Aorta (tissue), 5 donors: ENCODE data around the gene HBZ. TPM values are rescaled to one million over a fixed set of nuclear protein-coding genes. Genes with fewer than 3 reads are reported as not detected.

Experiments
- ATAC-seq: fragments of 200-7000 bp; cut with Tn5 transposase; one replicate; pipeline ENCODE4 v1.9.1; 2022; ENCODE audit warnings: moderate library complexity; ENCODE audit not compliant: low FRiP score
- DNase-seq, 2 donors: peaks; one replicate each; pipeline ENCODE4 v3.0.0-alpha.2; 2020
- H3K27ac ChIP-seq, 2 donors: one replicate each; pipeline ENCODE4 v1.5.1; 2013; ENCODE audit warnings: low read length in 2 of 2, mild to moderate bottlenecking in 2 of 2, moderate library complexity in 2 of 2, control low read depth in 1 of 2, inconsistent platforms in 1 of 2, low read depth in 1 of 2
- H3K27me3 ChIP-seq, 2 donors: one replicate each; pipeline ENCODE4 v1.6.1; 2013; ENCODE audit warnings: control low read depth in 1 of 2, low read length in 1 of 2, mild to moderate bottlenecking in 1 of 2, moderate library complexity in 1 of 2; ENCODE audit not compliant: insufficient read depth in 2 of 2, control insufficient read depth in 1 of 2
- H3K36me3 ChIP-seq, 2 donors: one replicate each; pipeline ENCODE4 v1.6.1; 2013; ENCODE audit warnings: control low read depth in 1 of 2, low read length in 1 of 2, mild to moderate bottlenecking in 1 of 2; ENCODE audit not compliant: insufficient read depth in 2 of 2, control insufficient read depth in 1 of 2
- H3K4me1 ChIP-seq, 2 donors: one replicate each; pipeline ENCODE4 v1.6.1; 2013; ENCODE audit warnings: low read length in 2 of 2, control low read depth in 1 of 2, mild to moderate bottlenecking in 1 of 2, moderate library complexity in 1 of 2; ENCODE audit not compliant: insufficient read depth in 2 of 2, control insufficient read depth in 1 of 2
- H3K4me3 ChIP-seq, 2 donors: one replicate each; pipeline ENCODE4 v1.5.1; 2013; ENCODE audit warnings: low read length in 2 of 2, control low read depth in 1 of 2, mild to moderate bottlenecking in 1 of 2
- H3K9me3 ChIP-seq: one replicate; pipeline ENCODE4 v1.6.1; 2013; ENCODE audit warnings: mild to moderate bottlenecking, low read length; ENCODE audit not compliant: control insufficient read depth
- WGBS, 2 donors: extraction: QIAGEN DNeasy Blood & Tissue Kit; methylation state at CpG; one replicate each; pipeline ENCODE4 v1.1.7; 2013; 5-methylcytosine and 5-hydroxymethylcytosine counted together
- intact Hi-C, 2 donors: fragments of 100-400 bp; cut with DNase I; formaldehyde crosslinking; loops; one replicate each; pipeline versions ENCODE4 v1.14.2 to v1.15.0; 2022
- long read RNA-seq, 2 donors: library from polyadenylated mRNA; unstranded; transcript quantifications; one replicate each; pipeline ENCODE4 v2.0.0, GENCODE V29; 2020 to 2021
- polyA plus RNA-seq, 2 donors: library from polyadenylated mRNA; stranded (reverse); fragments of 200-250 nt; gene quantifications; one replicate each; pipeline ENCODE4 v1.2.3, GENCODE V29; 2013
- total RNA-seq, 2 donors: library from RNA; stranded (reverse); fragmentation: NEBNext Ultra II Directional; extraction: Animal tissue kit (Norgen Biotek cat#: 25700); gene quantifications; one replicate each; pipeline ENCODE4 v1.2.1, GENCODE V29; 2021
- donor health status: healthy with polysubstance abuse.
- donor health status: Bipolar disorder and iron deficiency.
- donor health status: DM: no; HTN: no; CAD: no.
- donor health status: DM: no; HTN: no; CAD: no.
- donor health status: DM: yes; HTN: yes; CAD: no.

Gene HBZ
- total RNA-seq (not detected), polyA plus RNA-seq (not detected)
- long read RNA-seq, donor 1: 0 reads
- long read RNA-seq, donor 2: 0 reads

DNA sequence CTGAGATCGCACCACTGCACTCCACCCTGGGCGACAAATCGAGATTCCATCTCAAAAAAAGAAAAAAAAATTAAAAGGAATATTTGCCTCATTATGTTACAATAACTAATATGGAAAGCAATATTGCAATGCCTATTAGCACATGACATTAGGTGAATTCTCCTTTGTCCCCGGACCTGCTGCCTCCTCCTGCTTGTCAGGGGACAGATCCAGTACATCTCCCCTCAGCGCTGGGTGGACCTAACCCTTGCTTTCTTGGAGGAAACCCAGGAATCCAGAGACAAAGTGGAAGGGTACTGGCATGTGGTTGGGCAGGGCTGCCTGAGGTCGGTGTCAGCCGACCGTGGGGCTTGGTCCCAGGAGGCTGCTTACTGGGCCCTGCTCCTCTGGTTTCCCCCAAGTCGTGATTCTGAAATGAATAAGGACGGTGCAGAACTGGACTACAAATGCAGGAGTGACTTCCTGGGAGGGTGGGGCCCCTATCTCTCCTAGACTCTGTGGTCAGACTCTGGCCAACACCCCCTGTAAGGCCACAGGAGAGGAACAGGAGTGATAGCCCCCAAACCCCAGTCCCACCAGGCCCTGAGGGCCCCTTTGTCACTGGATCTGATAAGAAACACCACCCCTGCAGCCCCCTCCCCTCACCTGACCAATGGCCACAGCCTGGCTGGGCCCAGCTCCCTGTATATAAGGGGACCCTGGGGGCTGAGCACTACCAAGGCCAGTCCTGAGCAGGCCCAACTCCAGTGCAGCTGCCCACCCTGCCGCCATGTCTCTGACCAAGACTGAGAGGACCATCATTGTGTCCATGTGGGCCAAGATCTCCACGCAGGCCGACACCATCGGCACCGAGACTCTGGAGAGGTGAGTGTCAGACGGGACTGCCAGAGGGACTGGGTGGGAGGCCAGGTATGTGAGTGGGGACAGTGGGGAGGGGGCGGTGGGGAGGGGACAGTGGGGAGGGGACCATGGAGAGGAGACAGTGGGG, at the start of gene HBZ:
HBZ (plus strand) TSS at position 504 of the 988 bp plus-strand sequence; CDS start at position 770, 266 bp downstream.
- WGBS, 2 donors: 78 to 80% methylated on average over 17 of the region's 17 CpGs

DNA sequence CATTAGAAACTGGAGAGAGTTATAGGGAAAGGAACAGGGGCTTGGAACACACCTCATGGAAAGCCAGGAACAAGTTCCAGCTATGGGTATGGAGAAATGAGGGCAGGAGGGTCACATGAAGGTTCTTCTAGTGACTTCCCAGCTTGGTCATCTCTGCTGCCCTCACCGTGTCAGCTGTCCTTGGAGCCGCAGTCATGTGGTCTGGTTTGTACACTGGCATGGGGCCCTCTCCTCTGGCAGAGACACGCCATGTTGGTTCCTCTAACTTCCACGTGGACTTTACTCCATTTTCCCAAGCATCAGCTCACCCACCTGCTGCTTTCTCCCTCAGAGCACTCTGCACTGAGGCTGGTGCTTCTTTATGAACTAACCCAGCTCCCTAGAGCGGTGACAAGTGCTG, 48.1 kb upstream of the HBZ start:
- Histone ChIP-seq H3K9me3 (no peaks in the 10 kb centered on the region), H3K4me3 (no peak overlapping the region), H3K4me1 (no peaks in the 10 kb centered on the region), H3K27me3 (no peaks in the 10 kb centered on the region), H3K36me3 (no peaks in the 10 kb centered on the region), H3K27ac (peak overlapping the region in 1 of 2 donors; percentile 34)
- 88% methylated on average over 5 of the region's 5 CpGs for WGBS, 2 donors
- no peak for DNase-seq
- intact Hi-C loops: no loop called here
- ATAC-seq: no peak

More for the DNA sequence above, at the start of gene HBZ:
- Histone ChIP-seq H3K4me1 (no peaks in the 10 kb centered on the region), H3K9me3 (no peaks in the 10 kb centered on the region), H3K27ac (no peak within 1 kb of the TSS), H3K4me3 (no peak within 1 kb of the TSS), H3K27me3 (peaks cover 0 to 2% of the 10 kb centered on the region in 2 donors), H3K36me3 (no peaks in the 10 kb centered on the region)
- DNase-seq: peak in 1 of 2 donors; percentile 61
- intact Hi-C loops: no loop called here
- ATAC-seq: no peak

DNA sequence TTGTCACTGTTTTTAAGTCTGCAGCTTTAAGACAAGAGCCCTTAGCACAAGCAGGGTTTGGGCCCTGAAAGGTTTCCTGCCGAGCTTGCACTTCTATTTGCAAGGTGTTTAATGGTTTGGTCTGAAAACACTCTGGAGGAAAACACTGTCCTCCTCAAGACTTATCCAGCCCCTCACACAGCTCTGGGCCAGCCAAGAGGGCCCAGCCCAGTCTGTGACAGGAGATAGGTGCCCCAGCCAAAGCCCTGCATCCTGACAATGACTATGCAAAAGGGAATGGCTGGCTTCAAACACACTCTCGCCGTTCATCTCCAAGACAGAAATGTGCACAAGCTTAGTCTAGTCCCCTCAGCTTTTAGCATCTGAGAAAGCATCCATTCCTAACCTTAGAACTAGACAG, 47.5 kb upstream of the HBZ start:
- intact Hi-C loops: loop anchor here (5.0 kb wide), 2 partner anchors 77 to 257 kb away; partner anchors contain the start of gene HBQ1 (in 1 of the 2)
- 82 to 86% methylated on average over 3 of the region's 3 CpGs for WGBS, 2 donors
- H3K4me1 ChIP-seq: no peaks in the 10 kb centered on the region
- no peaks in the 10 kb centered on the region for H3K36me3 ChIP-seq
- no peaks in the 10 kb centered on the region for H3K27me3 ChIP-seq
- H3K4me3 ChIP-seq: no peak overlapping the region
- ATAC-seq (no peak), DNase-seq (no peak)
- no peak overlapping the region for H3K27ac ChIP-seq
- no peaks in the 10 kb centered on the region for H3K9me3 ChIP-seq

DNA sequence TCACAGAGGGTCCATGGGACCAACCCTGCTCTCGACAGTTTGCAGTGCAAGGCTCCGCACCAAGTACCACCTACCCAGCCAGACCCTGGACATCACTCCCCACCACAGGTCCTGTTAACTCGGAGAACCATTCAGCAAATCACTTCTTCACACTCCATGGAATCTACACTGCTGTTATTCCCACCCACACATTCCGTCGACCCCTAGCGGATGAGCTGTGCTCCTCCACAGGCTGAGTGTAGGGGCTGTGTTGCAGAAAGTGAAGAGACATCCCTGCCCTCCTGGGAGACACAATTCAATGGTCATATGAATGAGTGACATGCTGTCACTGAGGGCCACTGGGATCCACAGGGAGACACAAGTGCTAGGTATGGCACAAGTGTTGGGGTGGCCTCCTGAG, 46.9 kb upstream of the HBZ start:
- Histone ChIP-seq H3K9me3 (no peaks in the 10 kb centered on the region), H3K27me3 (no peaks in the 10 kb centered on the region), H3K27ac (no peak overlapping the region), H3K4me3 (no peak overlapping the region), H3K36me3 (peaks cover 0 to 2% of the 10 kb centered on the region in 2 donors), H3K4me1 (no peaks in the 10 kb centered on the region)
- ATAC-seq: no peak
- DNase-seq: no peak
- intact Hi-C loops: loop anchor here (5.0 kb wide), 2 partner anchors 77 to 257 kb away; partner anchors contain the start of gene HBQ1 (in 1 of the 2)
- 88 to 90% methylated on average over 6 of the region's 6 CpGs for WGBS, 2 donors

DNA sequence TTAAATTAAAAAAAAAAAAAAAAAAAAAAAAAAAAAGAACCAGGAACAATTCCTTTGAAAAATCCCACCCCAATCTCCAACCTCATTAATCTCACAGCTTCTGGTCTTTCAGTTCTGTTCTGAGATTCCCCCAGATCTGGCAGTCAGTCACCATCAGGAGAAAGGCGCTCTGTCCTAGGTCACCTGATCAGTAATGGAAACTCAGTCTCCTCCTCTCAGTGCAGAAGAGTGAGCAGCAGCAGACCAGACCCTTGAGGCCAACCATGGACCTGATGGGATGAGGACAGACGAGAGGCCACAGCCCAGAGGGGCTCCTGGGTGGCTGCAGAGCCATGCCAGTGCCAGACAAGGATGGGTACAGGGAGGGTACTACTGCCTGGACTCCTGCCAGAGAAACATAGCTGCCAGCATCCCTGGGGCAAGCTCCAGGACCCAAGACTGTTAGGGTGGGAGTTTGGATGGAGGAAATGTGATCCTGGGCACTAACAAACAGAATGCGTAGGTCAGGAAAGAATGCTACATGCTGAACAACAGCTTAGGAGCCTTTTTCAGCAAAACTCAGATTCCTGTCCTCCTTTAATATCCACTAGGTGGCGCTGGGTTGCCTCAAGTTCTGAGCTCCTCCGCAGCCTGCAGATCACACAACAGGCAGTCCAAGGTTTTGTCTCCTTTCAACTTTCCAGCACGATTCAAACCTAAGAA, 45.7 kb upstream of the HBZ start:
- peak; percentile 66 for ATAC-seq
- peaks cover 0 to 2% of the 10 kb centered on the region in 2 donors for H3K36me3 ChIP-seq
- no peaks in the 10 kb centered on the region for H3K27me3 ChIP-seq
- H3K4me1 ChIP-seq: no peaks in the 10 kb centered on the region
- intact Hi-C loops: loop anchor here (2.0 to 5.0 kb wide), 3 partner anchors 74 to 256 kb away; partner anchors contain the start of gene HBQ1 (in 2 of the 2)
- H3K27ac ChIP-seq: peak overlapping the region in 1 of 2 donors; percentile 37
- WGBS, 2 donors: 22 to 25% methylated on average over 6 of the region's 6 CpGs
- DNase-seq: peak in 1 of 2 donors; percentile 56
- H3K4me3 ChIP-seq: no peak overlapping the region
- H3K9me3 ChIP-seq: no peaks in the 10 kb centered on the region

DNA sequence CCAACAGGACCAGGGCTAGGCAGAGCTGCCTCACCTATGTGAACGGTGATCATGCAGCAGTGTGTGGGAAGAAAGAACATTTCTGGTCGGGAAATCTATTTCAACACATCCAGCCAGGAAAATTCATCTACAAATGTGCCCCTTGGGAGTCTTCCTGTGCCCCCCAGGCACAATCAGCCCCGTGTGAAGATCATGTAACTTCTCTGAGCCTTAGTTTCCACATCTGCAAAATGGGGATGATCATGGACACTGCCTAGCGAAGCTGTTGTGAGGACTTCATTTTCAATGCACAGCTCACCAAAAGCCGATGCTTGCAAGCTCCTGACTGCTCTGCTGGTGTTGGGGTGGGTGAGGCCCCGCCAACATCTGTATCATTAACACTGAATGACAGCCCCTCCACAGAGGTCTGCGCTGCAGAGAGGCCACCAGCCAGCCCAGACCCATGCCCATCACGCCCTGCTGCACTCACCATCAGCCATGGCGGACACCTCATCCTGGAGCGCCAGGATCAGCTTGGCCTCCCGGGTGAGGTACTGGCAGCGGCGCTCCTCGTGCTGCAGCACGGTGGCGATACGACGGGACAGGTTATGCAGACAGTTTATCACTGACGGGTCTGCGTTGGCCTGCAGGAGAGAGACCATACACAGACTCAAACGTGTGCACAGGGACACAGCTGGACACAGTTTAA, 40.1 kb upstream of the HBZ start:
- ATAC-seq: peak; percentile 40
- H3K27me3 ChIP-seq: no peaks in the 10 kb centered on the region
- no peak overlapping the region for H3K4me3 ChIP-seq
- H3K27ac ChIP-seq: no peak overlapping the region
- peak in 1 of 2 donors; percentile 4 for DNase-seq
- intact Hi-C loops: no loop called here
- 93% methylated on average over 21 of the region's 21 CpGs for WGBS, 2 donors
- peaks cover 0 to 9% of the 10 kb centered on the region in 2 donors for H3K36me3 ChIP-seq
- H3K9me3 ChIP-seq: no peaks in the 10 kb centered on the region
- no peaks in the 10 kb centered on the region for H3K4me1 ChIP-seq

DNA sequence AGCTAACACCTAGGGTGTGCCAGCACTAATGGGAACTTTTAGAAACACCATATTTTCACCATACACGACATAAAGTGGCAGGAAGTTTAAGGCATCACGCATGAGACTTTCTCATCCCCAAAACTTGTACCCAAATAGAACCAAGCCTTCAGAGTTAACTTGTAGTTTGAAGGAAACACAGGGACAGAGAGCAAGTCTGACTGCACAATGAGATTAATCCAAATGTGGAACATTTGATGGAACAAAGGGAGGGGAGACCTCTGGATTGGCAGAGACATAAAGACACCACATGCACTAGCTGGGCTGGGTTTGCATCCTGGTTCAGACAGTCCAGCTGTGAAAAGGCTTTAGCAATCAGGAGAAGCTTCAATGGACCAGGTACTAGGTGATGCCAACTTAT, 38.1 kb upstream of the HBZ start:
- no peak for DNase-seq
- WGBS, 2 donors: 89 to 92% methylated on average over 2 of the region's 2 CpGs
- intact Hi-C loops: no loop called here
- H3K4me3 ChIP-seq: no peak overlapping the region
- H3K27ac ChIP-seq: no peak overlapping the region
- H3K4me1 ChIP-seq: no peaks in the 10 kb centered on the region
- H3K9me3 ChIP-seq: no peaks in the 10 kb centered on the region
- peaks cover 0 to 9% of the 10 kb centered on the region in 2 donors for H3K36me3 ChIP-seq
- ATAC-seq: no peak
- no peaks in the 10 kb centered on the region for H3K27me3 ChIP-seq

DNA sequence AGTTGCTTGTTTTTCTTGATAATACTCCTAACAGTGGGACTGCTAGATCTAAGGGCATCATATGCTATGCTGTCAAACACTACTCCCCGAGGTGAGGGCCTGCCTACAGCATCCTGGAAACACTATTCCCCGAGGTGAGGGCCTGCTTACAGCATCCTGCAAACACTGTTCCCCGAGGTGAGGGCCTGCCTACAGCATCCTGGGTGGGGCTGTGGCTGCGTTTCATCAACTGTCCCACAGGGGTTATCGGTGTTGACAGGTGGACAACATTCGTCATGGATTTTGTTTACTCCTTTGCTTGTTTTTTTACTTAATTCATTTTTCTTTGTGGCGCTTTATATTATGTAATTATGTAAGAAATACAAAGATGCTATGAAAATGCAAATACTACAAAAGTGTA, 36.4 kb upstream of the HBZ start:
- no peaks in the 10 kb centered on the region for H3K9me3 ChIP-seq
- no peaks in the 10 kb centered on the region for H3K4me1 ChIP-seq
- ATAC-seq: no peak
- DNase-seq: peak; percentile 17 to 33
- H3K36me3 ChIP-seq: peaks cover 0 to 8% of the 10 kb centered on the region in 2 donors
- 84 to 86% methylated on average over 7 of the region's 7 CpGs for WGBS, 2 donors
- H3K4me3 ChIP-seq: no peak overlapping the region
- no peaks in the 10 kb centered on the region for H3K27me3 ChIP-seq
- intact Hi-C loops: no loop called here
- H3K27ac ChIP-seq: no peak overlapping the region
